BLaER1 (cell line): Measurements from ENCODE around the gene CDH23.
A peak's percentile ranks its signal among the peaks of the same experiment; 100 is the strongest.

Experiments used
- H3K27ac ChIP-seq: shearing (Covaris generic); formaldehyde crosslinking; 2 replicates; pipeline ENCODE4 v1.8.1; 2022
- H3K27me3 ChIP-seq: shearing (Covaris generic); formaldehyde crosslinking; 2 replicates; pipeline ENCODE4 v1.8.1; 2022
- H3K36me3 ChIP-seq: shearing (Covaris generic); formaldehyde crosslinking; 2 replicates; pipeline ENCODE4 v1.8.1; 2022
- H3K4me1 ChIP-seq: shearing (Covaris generic); formaldehyde crosslinking; 2 replicates; pipeline ENCODE4 v1.8.1; 2022
- H3K4me2 ChIP-seq: shearing (Covaris generic); formaldehyde crosslinking; 2 replicates; pipeline ENCODE4 v1.8.1; 2022
- H3K4me3 ChIP-seq: shearing (Covaris generic); formaldehyde crosslinking; 2 replicates; pipeline ENCODE4 v1.8.1; 2022
- H3K9ac ChIP-seq: shearing (Covaris generic); formaldehyde crosslinking; 2 replicates; pipeline ENCODE4 v1.8.1; 2022
- H3K9me3 ChIP-seq: shearing (Covaris generic); formaldehyde crosslinking; 2 replicates; pipeline ENCODE4 v1.8.1; 2022
- H4K20me1 ChIP-seq: shearing (Covaris generic); formaldehyde crosslinking; 2 replicates; pipeline ENCODE4 v1.8.1; 2022
- Cebpa-rat ChIP-seq: shearing (Covaris generic); IDR thresholded peaks from 2 replicates; pipeline ENCODE4 v1.8.1; 2022

The CDH23 gene

GRCh38 chr10:71748671-71749191 lies 352.0 kb downstream of the CDH23 start:
- H4K20me1 ChIP-seq = no peaks in the 10 kb centered on the region
- peak overlapping the region; percentile 95 for H3K4me2 ChIP-seq
- peak overlapping the region; percentile 96 for H3K27ac ChIP-seq
- no peaks in the 10 kb centered on the region for H3K9me3 ChIP-seq
- H3K36me3 ChIP-seq = no peaks in the 10 kb centered on the region
- peaks cover 85% of the 10 kb centered on the region for H3K4me1 ChIP-seq
- 0 out of 2 replicates have a peak overlapping the region, but pooled peaks have one; percentile 9 for H3K4me3 ChIP-seq
- TF ChIP-seq Cebpa-rat = no peak
- H3K9ac ChIP-seq = peak overlapping the region; percentile 77
- H3K27me3 ChIP-seq = no peaks in the 10 kb centered on the region

- no peak for TF ChIP-seq Cebpa-rat
- H4K20me1 ChIP-seq = no peaks in the 10 kb centered on the region
- no peaks in the 10 kb centered on the region for H3K9me3 ChIP-seq
- no peaks in the 10 kb centered on the region for H3K27me3 ChIP-seq
- H3K4me1 ChIP-seq = peaks cover 92% of the 10 kb centered on the region
- no peaks in the 10 kb centered on the region for H3K36me3 ChIP-seq
- 0 out of 2 replicates have a peak overlapping the region, but pooled peaks have one; percentile 6 for H3K4me3 ChIP-seq
- H3K4me2 ChIP-seq = peak overlapping the region; percentile 95
- peak overlapping the region; percentile 52 for H3K9ac ChIP-seq
- peak overlapping the region; percentile 87 for H3K27ac ChIP-seq
Observed at GRCh38 chr10:71749396-71749795, 352.7 kb downstream of the CDH23 start.

GRCh38 chr10:71750124-71750841 lies 353.6 kb downstream of the CDH23 start:
- Histone ChIP-seq H3K9me3 (no peaks in the 10 kb centered on the region), H3K27me3 (no peaks in the 10 kb centered on the region; the same call in 1 of the 2 replicates), H3K36me3 (no peaks in the 10 kb centered on the region), H3K4me2 (peak overlapping the region; percentile 95), H3K4me1 (peaks cover 95% of the 10 kb centered on the region), H3K27ac (peak overlapping the region; percentile 87), H3K9ac (peak overlapping the region; percentile 52; the same call in 1 of the 2 replicates), H4K20me1 (no peaks in the 10 kb centered on the region), H3K4me3 (no peak overlapping the region)
- peak; percentile 61; the same call in 1 of the 2 replicates for TF ChIP-seq Cebpa-rat

GRCh38 chr10:71750986-71751385 lies 354.3 kb downstream of the CDH23 start:
- Histone ChIP-seq H3K9me3 (no peaks in the 10 kb centered on the region), H3K4me1 (peaks cover 95% of the 10 kb centered on the region), H3K4me3 (no peak overlapping the region), H3K9ac (peak overlapping the region; percentile 1; the same call in 1 of the 2 replicates), H3K4me2 (peak overlapping the region; percentile 95), H4K20me1 (no peaks in the 10 kb centered on the region), H3K36me3 (no peaks in the 10 kb centered on the region), H3K27ac (peak overlapping the region; percentile 33), H3K27me3 (peaks cover 3% of the 10 kb centered on the region; the same call in 1 of the 2 replicates)
- no peak for TF ChIP-seq Cebpa-rat

GRCh38 chr10:71751515-71752224 lies 354.9 kb downstream of the CDH23 start:
- Histone ChIP-seq H3K27ac (no peak overlapping the region), H3K9me3 (no peaks in the 10 kb centered on the region), H3K36me3 (no peaks in the 10 kb centered on the region), H3K9ac (no peak overlapping the region), H3K4me2 (peak overlapping the region; percentile 95), H3K27me3 (peaks cover 3% of the 10 kb centered on the region; the same call in 1 of the 2 replicates), H3K4me3 (no peak overlapping the region), H4K20me1 (no peaks in the 10 kb centered on the region), H3K4me1 (peaks cover 95% of the 10 kb centered on the region)
- no peak for TF ChIP-seq Cebpa-rat

- Histone ChIP-seq H4K20me1 (no peaks in the 10 kb centered on the region), H3K9ac (no peak overlapping the region), H3K27me3 (peaks cover 3% of the 10 kb centered on the region; the same call in 1 of the 2 replicates), H3K4me2 (peak overlapping the region; percentile 95), H3K4me3 (no peak overlapping the region), H3K36me3 (no peaks in the 10 kb centered on the region), H3K9me3 (no peaks in the 10 kb centered on the region), H3K27ac (no peak overlapping the region), H3K4me1 (peaks cover 95% of the 10 kb centered on the region)
- TF ChIP-seq Cebpa-rat = no peak
Observed at GRCh38 chr10:71752391-71753090, 355.8 kb downstream of the CDH23 start.

GRCh38 chr10:71753091-71753959 lies 356.6 kb downstream of the CDH23 start:
- H3K27me3 ChIP-seq = peaks cover 3% of the 10 kb centered on the region; the same call in 1 of the 2 replicates
- H4K20me1 ChIP-seq = no peaks in the 10 kb centered on the region
- peak overlapping the region; percentile 95 for H3K4me2 ChIP-seq
- H3K9me3 ChIP-seq = no peaks in the 10 kb centered on the region
- H3K4me1 ChIP-seq = peaks cover 95% of the 10 kb centered on the region
- H3K36me3 ChIP-seq = no peaks in the 10 kb centered on the region
- no peak for TF ChIP-seq Cebpa-rat
- no peak overlapping the region for H3K4me3 ChIP-seq
- no peak overlapping the region for H3K9ac ChIP-seq
- no peak overlapping the region for H3K27ac ChIP-seq

- TF ChIP-seq Cebpa-rat = no peak
- Histone ChIP-seq H3K4me1 (peaks cover 89% of the 10 kb centered on the region), H3K36me3 (no peaks in the 10 kb centered on the region), H3K9ac (no peak overlapping the region), H3K4me3 (no peak overlapping the region), H3K27ac (no peak overlapping the region), H3K27me3 (peaks cover 3% of the 10 kb centered on the region; the same call in 1 of the 2 replicates), H3K9me3 (no peaks in the 10 kb centered on the region), H3K4me2 (peak overlapping the region; percentile 95), H4K20me1 (no peaks in the 10 kb centered on the region)
Observed at GRCh38 chr10:71753960-71754505, 357.3 kb downstream of the CDH23 start.
